Body of pancreas (tissue), 4 donors: Measurements from ENCODE around the gene EIF5B. TPM values are rescaled to one million over a fixed set of nuclear protein-coding genes. Genes with fewer than 3 reads are reported as not detected.
A peak's percentile ranks its signal among the peaks of the same experiment; 100 is the strongest.

Source experiments
- ATAC-seq: fragments of 150-250 bp; one replicate; pipeline ENCODE4 v1.9.1; 2016
- DNase-seq, 4 donors: peaks; one replicate each; pipeline ENCODE4 v3.0.0-alpha.2; 2019
- H3K27ac ChIP-seq, 4 donors: fragments of 200-600 bp; sonication (generic); 1 replicate in 3 of 4; 2 replicates in 1 of 4; pipeline versions ENCODE4 v1.5.1 to v1.6.1; 2016 to 2019; ENCODE audit warnings: mild to moderate bottlenecking in 1 of 4, mixed read lengths in 1 of 4, moderate library complexity in 1 of 4
- H3K27me3 ChIP-seq, 2 donors: fragments of 200-600 bp; sonication (generic); one replicate each; pipeline ENCODE4 v1.6.0; 2016; ENCODE audit warnings: mild to moderate bottlenecking in 1 of 2
- H3K36me3 ChIP-seq, 2 donors: fragments of 200-600 bp; sonication (generic); replicated peaks in 1 of 2; 2 replicates each; pipeline ENCODE4 v1.5.1; 2016; ENCODE audit warnings: low read depth in 2 of 2; ENCODE audit not compliant: insufficient read depth in 1 of 2
- H3K4me1 ChIP-seq: fragments of 200-600 bp; sonication (generic); one replicate; pipeline ENCODE4 v1.6.0; 2016
- H3K4me3 ChIP-seq, 2 donors: fragments of 200-600 bp; sonication (generic); 1 replicate in 1 of 2; 2 replicates in 1 of 2; pipeline ENCODE4 v1.5.1; 2016 to 2019
- H3K9me3 ChIP-seq, 3 donors: fragments of 200-600 bp; sonication (generic); 1 replicate in 2 of 3; 2 replicates in 1 of 3; pipeline ENCODE4 v1.5.1; 2016
- CTCF ChIP-seq, 7 experiments: fragments of 450-650 bp in 4 of 7; fragments of 200-600 bp in 3 of 7; sonication (generic) in 3 of 7; IDR thresholded peaks; one replicate each; pipeline ENCODE4 v1.5.1; 2016 to 2019; ENCODE audit warnings: antibody characterized with exemption in 7 of 7
- POLR2A ChIP-seq, 3 donors: fragments of 450-650 bp; IDR thresholded peaks; one replicate each; pipeline ENCODE4 v1.6.1; 2016; ENCODE audit warnings: antibody characterized with exemption in 3 of 3, mild to moderate bottlenecking in 2 of 3
- WGBS, 2 donors: methylation state at CpG; one replicate each; pipeline ENCODE4 v1.1.5; 2017; 5-methylcytosine and 5-hydroxymethylcytosine counted together
- intact Hi-C: fragments of 100-400 bp; cut with DNase I; formaldehyde crosslinking; loops from one replicate; pipeline ENCODE4 v1.15.1; 2023
- total RNA-seq, 2 donors: library from RNA; depleted of rRNA; stranded (reverse); fragments of >200 nt; gene quantifications; one replicate each; pipeline ENCODE4 v1.1.0, GENCODE V29; 2016

The EIF5B gene
- total RNA-seq, 2 donors from 2014 or later: 26.7 to 31.0 TPM

GRCh38 chr2:99325384-99325783 lies 11.8 kb upstream of the EIF5B start:
- Histone ChIP-seq H3K4me3 (no peak overlapping the region), H3K27ac (no peak overlapping the region), H3K9me3 (no peaks in the 10 kb centered on the region), H3K27me3 (no peaks in the 10 kb centered on the region), H3K36me3 (peaks cover 5 to 24% of the 10 kb centered on the region in 2 donors), H3K4me1 (no peaks in the 10 kb centered on the region)
- ATAC-seq (no peak), DNase-seq (no peak)
- intact Hi-C loops: no loop called here
- TF ChIP-seq POLR2A (IDR thresholded peaks at IDR 0.05): no peak
- no peak for TF ChIP-seq CTCF (IDR thresholded peaks at IDR 0.05)
- WGBS, 2 donors: 82 to 91% methylated on average over 5 of the region's 5 CpGs

- no peaks in the 10 kb centered on the region for H3K9me3 ChIP-seq
- H3K4me1 ChIP-seq: peaks cover 41% of the 10 kb centered on the region
- DNase-seq (peak; percentile 99 to 100 (median 100)), ATAC-seq (peak; percentile 92)
- H3K36me3 ChIP-seq: peaks cover 0 to 2% of the 10 kb centered on the region in 2 donors
- no peaks in the 10 kb centered on the region for H3K27me3 ChIP-seq
- peak; percentile 63 to 79 (median 76) for TF ChIP-seq POLR2A (IDR thresholded peaks at IDR 0.05)
- TF ChIP-seq CTCF (IDR thresholded peaks at IDR 0.05): no peak
- H3K27ac ChIP-seq: peak within 1 kb of the TSS; percentile 78 to 96 (median 91)
- intact Hi-C loops: no loop called here
- peak within 1 kb of the TSS; percentile 79 to 88 for H3K4me3 ChIP-seq
- 0 to 1% methylated on average over 28 to 51 of the region's 60 CpGs for WGBS, 2 donors
Observed at GRCh38 chr2:99335911-99336803, 1.0 kb upstream of the EIF5B start, which contains the start of gene TXNDC9. TXNDC9 (minus strand) TSS chr2:99336333; CDS start chr2:99333210, 3,123 bp downstream.

DNA sequence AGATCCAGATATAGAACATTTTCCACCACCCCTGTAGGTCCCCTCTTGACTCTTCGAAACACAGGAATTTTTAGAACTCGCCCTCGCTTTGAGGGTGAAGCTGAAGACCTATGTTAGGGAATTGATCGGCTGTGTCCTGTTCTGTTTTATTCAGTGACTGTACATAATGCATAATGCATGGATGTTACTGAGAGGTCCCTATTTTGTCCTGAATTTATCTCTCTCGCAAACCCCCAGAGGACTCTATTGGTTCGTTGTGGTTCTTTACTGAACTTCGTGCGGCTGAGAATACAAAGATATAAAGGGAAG lies 431 bp upstream of the EIF5B start:
- 0% methylated on average over 8 of the region's 8 CpGs for WGBS, 2 donors
- Histone ChIP-seq H3K9me3 (no peaks in the 10 kb centered on the region), H3K36me3 (peaks cover 0 to 2% of the 10 kb centered on the region in 2 donors), H3K27me3 (no peaks in the 10 kb centered on the region), H3K4me3 (peak overlapping the region; percentile 79 to 88), H3K4me1 (peaks cover 45% of the 10 kb centered on the region), H3K27ac (peak overlapping the region; percentile 78 to 96 (median 91))
- DNase-seq (no peak), ATAC-seq (no peak)
- TF ChIP-seq CTCF (IDR thresholded peaks at IDR 0.05) (no peak), POLR2A (IDR thresholded peaks at IDR 0.05) (no peak)
- intact Hi-C loops: no loop called here

- TF ChIP-seq POLR2A (IDR thresholded peaks at IDR 0.05) (no peak), CTCF (IDR thresholded peaks at IDR 0.05) (no peak)
- ATAC-seq: no peak
- intact Hi-C loops: no loop called here
- Histone ChIP-seq H3K4me1 (peaks cover 48% of the 10 kb centered on the region), H3K36me3 (no peaks in the 10 kb centered on the region), H3K27ac (peak overlapping the region; percentile 78 to 96 (median 91)), H3K4me3 (peak overlapping the region; percentile 79 to 88), H3K9me3 (no peaks in the 10 kb centered on the region), H3K27me3 (no peaks in the 10 kb centered on the region)
- peak in 1 of 4 donors; percentile 7 for DNase-seq
- WGBS, 2 donors: 1 to 2% methylated on average over 17 of the region's 17 CpGs
Observed at GRCh38 chr2:99338029-99338585, 918 bp downstream of the EIF5B start.
